A549 (cell line): ENCODE data around the gene KCNIP2. TPM values are rescaled to one million over a fixed set of nuclear protein-coding genes. Genes with fewer than 3 reads are reported as not detected.
A peak's percentile ranks its signal among the peaks of the same experiment; 100 is the strongest.

Experiments
- ATAC-seq, 2 experiments: fragments of 200-7000 bp in 1 of 2; fragments of >200 bp in 1 of 2; cut with Nextera tagmentation in 1 of 2; cut with Tn5 transposase in 1 of 2; 3 replicates each; pipeline versions ENCODE4 v1.8.0 to v1.9.1; 2018 to 2020; ENCODE audit warnings: mild to moderate bottlenecking in 1 of 2, moderate library complexity in 1 of 2
- CTCF ChIA-PET: fragments of 300-600 bp; sonication (Branson Sonifier 250); formaldehyde crosslinking; extraction: SDS; loops from one replicate; lab custom pipeline; 2021; ENCODE audit warnings: antibody characterized with exemption, inconsistent platforms; lab: Yijun Ruan, JAX
- POLR2A ChIA-PET: fragments of 350-600 bp; formaldehyde crosslinking; extraction: SDS; loops from one replicate; lab custom pipeline; 2021; ENCODE audit warnings: antibody characterized with exemption, inconsistent platforms; lab: Yijun Ruan, JAX
- DNase-seq, 2 experiments: peaks; one replicate each; pipeline versions ENCODE4 v3.0.0 to v3.0.0-alpha.2; 2011 to 2016; ENCODE audit warnings: low read depth in 1 of 2, low spot score in 1 of 2
- FAIRE-seq: peaks from 2 replicates; lab custom pipeline; 2011; peaks lifted over from hg19 to GRCh38; lab: Jason Lieb, UNC
- H3K27ac ChIP-seq, 2 experiments: fragments of >200 bp; sonication (Bioruptor Twin); formaldehyde crosslinking; 3 replicates each; pipeline ENCODE4 v1.5.1; 2016 to 2017
- H3K4me1 ChIP-seq: fragments of >200 bp; sonication (Bioruptor Twin); formaldehyde crosslinking; 3 replicates; pipeline ENCODE4 v1.6.1; 2016
- H3K4me2 ChIP-seq: fragments of >200 bp; sonication (Bioruptor Twin); formaldehyde crosslinking; 3 replicates; pipeline ENCODE4 v1.6.1; 2016
- H3K4me3 ChIP-seq: fragments of >200 bp; sonication (Bioruptor Twin); formaldehyde crosslinking; 3 replicates; pipeline ENCODE4 v1.5.1; 2016
- H3K9me3 ChIP-seq: fragments of >200 bp; sonication (Bioruptor Twin); formaldehyde crosslinking; 3 replicates; pipeline ENCODE4 v1.6.1; 2016
- CBX2 ChIP-seq: fragments of 200-600 bp; sonication (generic); IDR thresholded peaks from 2 replicates; pipeline ENCODE4 v1.6.1; 2016; ENCODE audit warnings: low read depth, mild to moderate bottlenecking, borderline replicate concordance
- CEBPB ChIP-seq, 2 experiments: fragments of >200 bp in 1 of 2; sonication (Bioruptor Twin) in 1 of 2; formaldehyde crosslinking in 1 of 2; IDR thresholded peaks; 2 replicates each; pipeline ENCODE4 v1.6.1; 2012 to 2016
- CTCF ChIP-seq: fragments of >200 bp; sonication (Bioruptor Twin); formaldehyde crosslinking; IDR thresholded peaks from 3 replicates; pipeline ENCODE4 v1.5.1; 2016
- E2F6 ChIP-seq: IDR thresholded peaks from 2 replicates; pipeline ENCODE4 v1.6.1; 2012; ENCODE audit warnings: low read depth, borderline replicate concordance
- EP300 ChIP-seq, 2 experiments: fragments of >200 bp; sonication (Bioruptor Twin); formaldehyde crosslinking; IDR thresholded peaks; 2 replicates in 1 of 2; 3 replicates in 1 of 2; pipeline ENCODE4 v1.6.1; 2016 to 2017
- FOXS1 ChIP-seq: fragments of 250-450 bp; sonication (Bioruptor Pico); IDR thresholded peaks from 2 replicates; pipeline ENCODE4 v1.5.0; 2020; ENCODE audit warnings: mild to moderate bottlenecking, moderate library complexity
- JUN ChIP-seq, 2 experiments: fragments of >200 bp; sonication (Bioruptor Twin); formaldehyde crosslinking; IDR thresholded peaks; 2 replicates in 1 of 2; 3 replicates in 1 of 2; pipeline ENCODE4 v1.6.1; 2016 to 2017
- JUNB ChIP-seq: fragments of >200 bp; sonication (Bioruptor Twin); formaldehyde crosslinking; IDR thresholded peaks from 2 replicates; pipeline ENCODE4 v1.6.1; 2016
- MAX ChIP-seq: IDR thresholded peaks from 2 replicates; pipeline ENCODE4 v1.6.1; 2012
- NFE2L2 ChIP-seq: fragments of 150-350 bp; conservative IDR thresholded peaks from 2 replicates; pipeline ENCODE4 v1.6.1; 2014; ENCODE audit warnings: low read length
- RAD21 ChIP-seq, 2 experiments: fragments of >200 bp in 1 of 2; sonication (Bioruptor Twin) in 1 of 2; formaldehyde crosslinking in 1 of 2; IDR thresholded peaks in 1 of 2; conservative IDR thresholded peaks in 1 of 2; 2 replicates in 1 of 2; 3 replicates in 1 of 2; pipeline ENCODE4 v1.6.1; 2012 to 2018; ENCODE audit warnings: inconsistent platforms in 1 of 2
- SMC3 ChIP-seq: fragments of >200 bp; sonication (Bioruptor Twin); formaldehyde crosslinking; IDR thresholded peaks from 3 replicates; pipeline ENCODE4 v1.6.1; 2018; ENCODE audit warnings: inconsistent platforms
- WGBS: methylation state at CpG from one replicate; pipeline ENCODE4 v1.1.6; 2017; ENCODE audit errors: missing lambda C conversion rate; 5-methylcytosine and 5-hydroxymethylcytosine counted together
- polyA plus RNA-seq, 4 experiments: library from polyadenylated mRNA; depleted of rRNA in 3 of 4; stranded (reverse); fragments of >200 nt; fragmentation: RNase III in 1 of 4; extraction: RNeasy Plus Mini Kit Qiagen cat#74134 plus additional on column Dnase treatment in 1 of 4; gene quantifications; 2 replicates in 3 of 4; 3 replicates in 1 of 4; pipeline ENCODE4 v1.2.3, GENCODE V29; 2011 to 2017
- TF ChIP-seq, protein P1 (sequence below): fragments of >200 bp; sonication (Bioruptor Twin); formaldehyde crosslinking; IDR thresholded peaks from 2 replicates; pipeline ENCODE4 v1.6.1; 2016
- TF ChIP-seq, protein P2 (sequence below): IDR thresholded peaks from 2 replicates; pipeline ENCODE4 v1.6.1; 2012

Gene KCNIP2
- polyA plus RNA-seq, 2 of the 4 experiments (the other 2 are of a cell fraction), result 0.88 to 1.3 TPM

DNA sequence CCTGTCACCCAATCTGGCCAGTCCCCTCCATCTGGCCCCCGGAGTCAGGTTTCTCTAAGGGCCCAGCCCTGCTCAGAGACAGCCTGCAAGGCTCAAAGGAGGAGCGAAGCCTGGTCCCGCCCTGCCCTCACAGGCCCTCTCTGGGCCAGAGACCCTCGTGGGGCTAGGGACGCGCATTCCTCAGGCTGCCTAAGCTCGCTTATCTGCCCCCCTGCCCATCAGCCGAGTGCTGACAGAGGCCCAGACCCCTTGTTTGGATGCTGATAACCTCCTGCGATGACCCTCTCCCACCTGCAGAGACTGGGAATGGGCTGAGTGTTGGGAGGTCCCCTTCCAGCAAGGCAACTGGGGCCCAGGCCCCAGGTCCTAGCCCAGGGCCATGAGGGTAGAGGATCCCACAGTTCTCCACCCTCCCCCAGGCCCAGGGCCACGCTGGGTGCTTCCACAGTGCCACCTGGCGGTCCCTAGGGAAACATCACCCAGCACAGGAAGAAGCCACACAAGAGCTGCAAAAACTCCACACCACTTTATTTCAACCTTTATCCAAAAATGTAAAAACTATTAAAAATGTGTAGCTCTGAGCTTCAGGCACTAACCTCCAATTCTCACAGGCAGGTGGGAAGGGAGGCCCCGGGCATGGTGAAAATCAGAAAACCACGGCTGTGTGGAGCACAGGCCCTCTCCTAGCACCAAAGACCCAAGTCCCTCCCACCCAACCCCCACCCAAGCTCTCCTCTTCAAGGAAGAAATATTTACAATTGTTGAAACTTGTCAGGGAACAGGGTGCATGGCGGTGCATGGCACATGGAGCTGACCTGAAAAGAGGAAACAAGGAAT, 62.6 kb downstream of the KCNIP2 start:
- peak; percentile 56 to 78 for ATAC-seq
- H3K4me3 ChIP-seq, result no peak overlapping the region
- DNase-seq, result peak; percentile 72 to 95
- POLR2A ChIA-PET, result interaction anchor here (0.6 kb wide), 1 partner anchor 37 kb away, joined by 3 read pairs; the partner anchor contains the start of gene OGA
- WGBS, result 46% methylated on average over 12 of the region's 14 CpGs
- no peak for TF ChIP-seq FOXS1 (CRISPR knock-in tag)
- TF ChIP-seq CBX2, result no peak
- TF ChIP-seq CTCF, result peak; percentile 89
- TF ChIP-seq RAD21 (conservative IDR thresholded peaks at IDR 0.05 in 1 of 2, IDR thresholded peaks at IDR 0.05 in 1 of 2), result peak; percentile 80 to 82
- TF ChIP-seq, protein P1, sequence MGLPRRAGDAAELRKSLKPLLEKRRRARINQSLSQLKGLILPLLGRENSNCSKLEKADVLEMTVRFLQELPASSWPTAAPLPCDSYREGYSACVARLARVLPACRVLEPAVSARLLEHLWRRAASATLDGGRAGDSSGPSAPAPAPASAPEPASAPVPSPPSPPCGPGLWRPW, result no peak
- TF ChIP-seq SMC3, result peak; percentile 75
- TF ChIP-seq, all 56 proteins: peak for 3
- CTCF ChIA-PET, result interaction anchor here (0.6 to 8.1 kb wide), 81 partner anchors 9 to 723 kb away, joined by 3 to 106 read pairs (median 4); partner anchors contain the start of genes DPCD, OGA and POLL
- Histone ChIP-seq H3K27ac (peak overlapping the region in 1 of 2 experiments; percentile 45; a peak in 1 of 6 replicates), H3K9me3 (no peaks in the 10 kb centered on the region), H3K4me1 (peaks cover 35% of the 10 kb centered on the region), H3K4me2 (peak overlapping the region; percentile 76)
- no peak for FAIRE-seq

- FAIRE-seq (no peak), ATAC-seq (peak; percentile 3 to 5; a peak in 4 of 6 replicates), DNase-seq (no peak)
- TF ChIP-seq NFE2L2 (no peak), EP300 (IDR thresholded peaks at IDR 0.05) (no peak), CTCF (peak; percentile 12; the same call in 1 of the 3 replicates), JUNB (no peak)
- ChIA-PET POLR2A (no interaction called here), CTCF (interaction anchor here (0.6 to 8.1 kb wide), 37 partner anchors 11 to 624 kb away, joined by 3 to 106 read pairs (median 4); partner anchors contain the start of genes DPCD and POLL)
- peak overlapping the region; percentile 90 for H3K4me2 ChIP-seq
- H3K9me3 ChIP-seq, result no peaks in the 10 kb centered on the region
- H3K27ac ChIP-seq, result peak overlapping the region in 1 of 2 experiments; percentile 65; a peak in 2 of 6 replicates
- 25% methylated on average over 14 of the region's 17 CpGs for WGBS
- H3K4me1 ChIP-seq, result peaks cover 35% of the 10 kb centered on the region
- peak overlapping the region; percentile 20; the same call in 1 of the 3 replicates for H3K4me3 ChIP-seq
Observed at GRCh38 chr10:101780187-101780817, 63.3 kb downstream of the KCNIP2 start.

DNA sequence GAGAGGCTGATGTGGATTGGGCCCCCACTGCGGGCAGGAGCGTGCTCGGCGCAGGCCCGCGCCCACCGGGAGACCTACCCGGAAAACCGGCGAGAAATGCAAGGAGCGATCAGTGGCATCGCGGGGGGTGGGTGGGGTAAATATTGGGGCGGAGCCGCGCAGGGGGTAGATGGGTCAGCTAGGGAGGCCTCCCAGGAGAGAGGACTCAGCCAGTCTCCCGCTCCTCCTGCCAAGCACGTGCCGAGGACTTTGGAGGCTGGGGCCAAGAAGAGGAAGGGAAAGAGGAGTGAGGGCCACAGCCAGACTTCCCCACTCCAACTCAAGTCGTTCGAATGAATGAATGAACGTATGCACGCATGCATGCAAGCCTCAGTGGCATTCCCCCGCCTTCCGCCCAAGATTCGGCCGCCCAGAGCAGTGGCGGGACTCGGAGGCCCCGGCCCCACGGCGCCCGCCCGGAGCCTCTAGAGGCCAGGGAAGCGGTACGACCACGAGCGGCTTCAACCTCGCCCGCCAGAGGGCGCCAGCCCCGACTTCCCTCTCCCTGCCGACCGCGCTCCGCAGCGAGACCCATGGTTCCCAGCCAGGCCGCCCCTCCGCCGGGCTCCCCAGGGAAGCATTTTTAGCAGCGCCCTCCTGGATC, 63.9 kb downstream of the KCNIP2 start:
- ATAC-seq, result peak; percentile 65 to 78
- TF ChIP-seq JUN (IDR thresholded peaks at IDR 0.05) (no peak), MAX (peak; percentile 48; the same call in 1 of the 2 replicates), RAD21 (conservative IDR thresholded peaks at IDR 0.05 in 1 of 2, IDR thresholded peaks at IDR 0.05 in 1 of 2) (peak; percentile 22 to 50; a peak in 4 of 5 replicates), CTCF (peak; percentile 88), SMC3 (peak; percentile 64), E2F6 (0 out of 2 replicates have a peak, but pooled peaks have one; percentile 38), CEBPB (IDR thresholded peaks at IDR 0.05) (no peak)
- TF ChIP-seq, protein P2, sequence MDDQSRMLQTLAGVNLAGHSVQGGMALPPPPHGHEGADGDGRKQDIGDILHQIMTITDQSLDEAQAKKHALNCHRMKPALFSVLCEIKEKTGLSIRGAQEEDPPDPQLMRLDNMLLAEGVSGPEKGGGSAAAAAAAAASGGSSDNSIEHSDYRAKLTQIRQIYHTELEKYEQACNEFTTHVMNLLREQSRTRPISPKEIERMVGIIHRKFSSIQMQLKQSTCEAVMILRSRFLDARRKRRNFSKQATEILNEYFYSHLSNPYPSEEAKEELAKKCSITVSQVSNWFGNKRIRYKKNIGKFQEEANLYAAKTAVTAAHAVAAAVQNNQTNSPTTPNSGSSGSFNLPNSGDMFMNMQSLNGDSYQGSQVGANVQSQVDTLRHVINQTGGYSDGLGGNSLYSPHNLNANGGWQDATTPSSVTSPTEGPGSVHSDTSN, result 0 out of 2 replicates have a peak, but pooled peaks have one; percentile 31
- TF ChIP-seq, all 56 proteins: peak for 6
- FAIRE-seq (no peak), DNase-seq (peak; percentile 73 to 78)
- Histone ChIP-seq H3K27ac (peak overlapping the region in 1 of 2 experiments; percentile 65; a peak in 2 of 6 replicates), H3K4me2 (peak overlapping the region; percentile 90), H3K4me3 (0 out of 3 replicates have a peak overlapping the region, but pooled peaks have one; percentile 20), H3K4me1 (peaks cover 35% of the 10 kb centered on the region), H3K9me3 (no peaks in the 10 kb centered on the region)
- 54% methylated on average over 17 of the region's 51 CpGs for WGBS
- POLR2A ChIA-PET, result no interaction called here
- CTCF ChIA-PET, result interaction anchor here (0.6 to 8.1 kb wide), 21 partner anchors 10 to 562 kb away, joined by 3 to 106 read pairs (median 3); partner anchors contain the start of genes DPCD and POLL
